ENCODE results near the gene HDGFL3. TPM values are rescaled to one million over a fixed set of nuclear protein-coding genes. Genes with fewer than 3 reads are reported as not detected.

The HDGFL3 gene
- total RNA-seq, 4 donors from 2014 or later: 3.7 to 47.7 (median 17.1) TPM

GRCh38 chr15:83115831-83116565, 91.6 kb downstream of the HDGFL3 start:
- 80 to 82% methylated on average over 11 of the region's 11 CpGs for WGBS, 2 donors
- Histone ChIP-seq H3K36me3 (no peaks in the 10 kb centered on the region), H3K27me3 (peaks cover 0 to under 1% (median 0%) of the 10 kb centered on the region in 4 donors), H3K9me3 (no peaks in the 10 kb centered on the region), H3K4me1 (peaks cover 0 to 11% (median 4%) of the 10 kb centered on the region in 3 donors), H3K27ac (no peak overlapping the region), H3K4me3 (no peak overlapping the region)
- TF ChIP-seq POLR2A (IDR thresholded peaks at IDR 0.05) (no peak), CTCF (IDR thresholded peaks at IDR 0.05) (no peak)
- DNase-seq: no peak
- intact Hi-C loops (cut with DNase I): no loop called here

- intact Hi-C loops (cut with DNase I): no loop called here
- DNase-seq: no peak
- no peaks in the 10 kb centered on the region for H3K9me3 ChIP-seq
- no peaks in the 10 kb centered on the region for H3K36me3 ChIP-seq
- WGBS, 2 donors: 89 to 92% methylated on average over 2 to 3 of the region's 3 CpGs
- TF ChIP-seq CTCF (IDR thresholded peaks at IDR 0.05) (no peak), POLR2A (IDR thresholded peaks at IDR 0.05) (no peak)
- H3K27me3 ChIP-seq: peaks cover 0 to 7% (median 0%) of the 10 kb centered on the region in 4 donors
- no peak overlapping the region for H3K27ac ChIP-seq
- H3K4me3 ChIP-seq: no peak overlapping the region
- H3K4me1 ChIP-seq: peaks cover 0 to 11% (median 4%) of the 10 kb centered on the region in 3 donors
Measured at GRCh38 chr15:83115410-83115809, 92.2 kb downstream of the HDGFL3 start.

GRCh38 chr15:83114856-83115255, 92.8 kb downstream of the HDGFL3 start:
- H3K4me1 ChIP-seq: peaks cover 0 to 11% (median 4%) of the 10 kb centered on the region in 3 donors
- H3K9me3 ChIP-seq: no peaks in the 10 kb centered on the region
- H3K27ac ChIP-seq: no peak overlapping the region
- no peak overlapping the region for H3K4me3 ChIP-seq
- intact Hi-C loops (cut with DNase I): no loop called here
- DNase-seq: no peak
- no peaks in the 10 kb centered on the region for H3K36me3 ChIP-seq
- WGBS, 2 donors: 91 to 93% methylated on average over 5 to 6 of the region's 6 CpGs
- peaks cover 0 to 12% (median 0%) of the 10 kb centered on the region in 4 donors for H3K27me3 ChIP-seq
- TF ChIP-seq POLR2A (IDR thresholded peaks at IDR 0.05) (no peak), CTCF (IDR thresholded peaks at IDR 0.05) (no peak)

- WGBS, 2 donors: 72 to 77% methylated on average over 5 of the region's 5 CpGs
- Histone ChIP-seq H3K27ac (peak overlapping the region in 2 of 4 donors; percentile 43 to 73), H3K4me1 (peaks cover 0 to 19% (median 4%) of the 10 kb centered on the region in 3 donors), H3K9me3 (no peaks in the 10 kb centered on the region), H3K4me3 (no peak overlapping the region), H3K27me3 (peaks cover 0 to 20% (median 0%) of the 10 kb centered on the region in 4 donors), H3K36me3 (no peaks in the 10 kb centered on the region)
- intact Hi-C loops (cut with DNase I): no loop called here
- no peak for TF ChIP-seq POLR2A (IDR thresholded peaks at IDR 0.05)
- no peak for TF ChIP-seq CTCF (IDR thresholded peaks at IDR 0.05)
- DNase-seq: no peak
Measured at GRCh38 chr15:83113881-83114674, 93.5 kb downstream of the HDGFL3 start.

- H3K4me1 ChIP-seq: peaks cover 0 to 30% (median 4%) of the 10 kb centered on the region in 3 donors
- no peak overlapping the region for H3K4me3 ChIP-seq
- H3K36me3 ChIP-seq: no peaks in the 10 kb centered on the region
- H3K27me3 ChIP-seq: peaks cover 0 to 31% (median 0%) of the 10 kb centered on the region in 4 donors
- intact Hi-C loops (cut with DNase I): no loop called here
- 45 to 49% methylated on average over 2 to 3 of the region's 3 CpGs for WGBS, 2 donors
- peak overlapping the region in 2 of 4 donors; percentile 43 to 73 for H3K27ac ChIP-seq
- no peaks in the 10 kb centered on the region for H3K9me3 ChIP-seq
- TF ChIP-seq POLR2A (IDR thresholded peaks at IDR 0.05): no peak
- no peak for TF ChIP-seq CTCF (IDR thresholded peaks at IDR 0.05)
- DNase-seq: no peak
Measured at GRCh38 chr15:83112956-83113299, 94.7 kb downstream of the HDGFL3 start.

All from esophagus squamous epithelium (tissue), 5 donors.